RWPE1 (cell line): ENCODE results near the gene ASPG.
A peak's percentile ranks its signal among the peaks of the same experiment; 100 is the strongest.

Source experiments
- CTCF ChIA-PET: fragments of 350-600 bp; sonication (Branson Sonifier 250); formaldehyde crosslinking; extraction: SDS; loops from one replicate; lab custom pipeline; 2021; lab: Yijun Ruan, JAX
- POLR2A ChIA-PET: fragments of 400-600 bp; formaldehyde crosslinking; extraction: SDS; loops from one replicate; lab custom pipeline; 2020; ENCODE audit warnings: antibody characterized with exemption; ENCODE audit not compliant: low non-redundant PET; lab: Yijun Ruan, JAX
- DNase-seq: peaks from one replicate; pipeline ENCODE4 v3.0.0; 2012; ENCODE audit warnings: low spot score
- H3K27ac ChIP-seq: fragments of 450-650 bp; 2 replicates; pipeline ENCODE4 v1.5.1; 2017
- TF ChIP-seq, protein P1 (sequence below): fragments of 450-650 bp; conservative IDR thresholded peaks from 2 replicates; pipeline ENCODE4 v1.5.1; 2017; ENCODE audit warnings: low read depth, mild to moderate bottlenecking

The ASPG gene

GRCh38 chr14:104115131-104115600 lies 29.7 kb downstream of the ASPG start:
- POLR2A ChIA-PET = interaction anchor here (1.1 kb wide), 1 partner anchor 9 kb away, joined by 3 read pairs; no protein-coding TSS in a partner anchor
- CTCF ChIA-PET = interaction anchor here (0.7 to 1.7 kb wide), 4 partner anchors 9 to 439 kb away, joined by 3 to 7 read pairs (median 4); no protein-coding TSS in a partner anchor
- no peak for DNase-seq
- H3K27ac ChIP-seq = peak overlapping the region; percentile 15; the same call in 1 of the 2 replicates
- TF ChIP-seq, protein P1, sequence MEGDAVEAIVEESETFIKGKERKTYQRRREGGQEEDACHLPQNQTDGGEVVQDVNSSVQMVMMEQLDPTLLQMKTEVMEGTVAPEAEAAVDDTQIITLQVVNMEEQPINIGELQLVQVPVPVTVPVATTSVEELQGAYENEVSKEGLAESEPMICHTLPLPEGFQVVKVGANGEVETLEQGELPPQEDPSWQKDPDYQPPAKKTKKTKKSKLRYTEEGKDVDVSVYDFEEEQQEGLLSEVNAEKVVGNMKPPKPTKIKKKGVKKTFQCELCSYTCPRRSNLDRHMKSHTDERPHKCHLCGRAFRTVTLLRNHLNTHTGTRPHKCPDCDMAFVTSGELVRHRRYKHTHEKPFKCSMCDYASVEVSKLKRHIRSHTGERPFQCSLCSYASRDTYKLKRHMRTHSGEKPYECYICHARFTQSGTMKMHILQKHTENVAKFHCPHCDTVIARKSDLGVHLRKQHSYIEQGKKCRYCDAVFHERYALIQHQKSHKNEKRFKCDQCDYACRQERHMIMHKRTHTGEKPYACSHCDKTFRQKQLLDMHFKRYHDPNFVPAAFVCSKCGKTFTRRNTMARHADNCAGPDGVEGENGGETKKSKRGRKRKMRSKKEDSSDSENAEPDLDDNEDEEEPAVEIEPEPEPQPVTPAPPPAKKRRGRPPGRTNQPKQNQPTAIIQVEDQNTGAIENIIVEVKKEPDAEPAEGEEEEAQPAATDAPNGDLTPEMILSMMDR = no peak

GRCh38 chr14:104115691-104116287 lies 30.3 kb downstream of the ASPG start:
- TF ChIP-seq, protein P1 = no peak
- no peak for DNase-seq
- ChIA-PET POLR2A (interaction anchor here (1.1 kb wide), 1 partner anchor 10 kb away, joined by 3 read pairs; no protein-coding TSS in a partner anchor), CTCF (interaction anchor here (0.6 to 1.7 kb wide), 6 partner anchors 10 to 438 kb away, joined by 3 to 7 read pairs (median 3); no protein-coding TSS in a partner anchor)
- H3K27ac ChIP-seq = peak overlapping the region; percentile 8; the same call in 1 of the 2 replicates

DNA sequence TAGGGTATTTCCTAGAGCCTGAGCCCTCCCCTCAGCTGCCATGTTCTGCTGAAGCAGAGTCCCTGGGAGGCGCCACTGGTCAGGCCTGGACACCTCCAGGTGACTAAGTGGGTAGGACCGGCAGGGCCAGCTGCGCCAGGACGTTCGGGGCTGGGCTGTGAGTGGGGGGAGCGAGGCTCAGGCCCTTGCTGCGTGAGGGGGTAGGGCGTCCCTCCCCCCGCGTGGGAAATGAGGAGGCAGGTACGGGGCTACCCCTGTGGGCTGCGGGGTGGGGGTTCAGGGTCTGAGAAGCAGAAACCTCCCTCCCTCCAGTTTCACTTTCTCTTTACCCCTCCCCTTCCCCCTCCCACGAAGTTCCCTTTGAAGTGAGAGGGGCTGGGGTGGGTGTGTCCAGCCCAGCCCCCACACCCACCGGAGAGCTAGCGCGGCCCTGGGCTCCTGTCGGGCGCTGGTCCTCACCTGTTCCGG lies 30.8 kb downstream of the ASPG start:
- TF ChIP-seq, protein P1 = no peak
- DNase-seq = no peak
- peak overlapping the region; percentile 8; the same call in 1 of the 2 replicates for H3K27ac ChIP-seq
- CTCF ChIA-PET = interaction anchor here (0.6 to 1.7 kb wide), 5 partner anchors 10 to 36 kb away, joined by 3 to 5 read pairs (median 3); no protein-coding TSS in a partner anchor
- POLR2A ChIA-PET = no interaction called here

DNA sequence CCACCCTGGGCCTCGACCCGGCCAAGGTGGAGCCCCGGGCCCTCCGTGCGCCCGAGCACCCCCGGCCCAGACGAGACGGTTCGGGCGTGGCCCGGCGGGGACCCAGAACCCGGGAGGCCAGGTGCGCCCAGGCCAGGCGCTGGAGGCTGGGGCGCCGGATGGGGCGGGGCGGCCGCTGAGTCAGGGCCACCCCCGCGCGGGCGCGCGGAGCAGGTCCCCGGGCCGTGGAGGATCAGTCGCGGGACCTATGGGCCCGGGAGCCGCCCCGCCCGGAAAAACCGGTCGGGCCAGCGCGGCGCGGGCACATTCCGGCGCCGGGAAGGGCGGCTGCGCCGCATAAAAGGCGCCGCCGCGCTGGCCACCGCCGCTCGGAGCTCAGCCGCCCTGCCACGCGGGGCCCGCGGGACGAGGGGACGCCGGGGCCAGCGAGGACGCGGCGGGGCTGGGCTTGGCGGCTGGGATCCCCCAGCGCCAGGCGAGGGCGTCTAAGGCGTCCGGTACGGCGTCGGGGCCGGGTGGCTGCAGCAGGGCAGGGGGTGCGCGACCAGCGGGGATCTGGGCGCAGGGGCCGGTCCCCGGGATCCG lies 31.3 kb downstream of the ASPG start:
- ChIA-PET POLR2A (interaction anchor here (0.6 kb wide), 1 partner anchor 519 kb away, joined by 5 read pairs; no protein-coding TSS in a partner anchor), CTCF (interaction anchor here (0.7 to 1.0 kb wide), 3 partner anchors 20 to 37 kb away, joined by 3 to 5 read pairs (median 4); no protein-coding TSS in a partner anchor)
- H3K27ac ChIP-seq = peak overlapping the region; percentile 8; the same call in 1 of the 2 replicates
- TF ChIP-seq, protein P1 = no peak
- peak; percentile 77 for DNase-seq

GRCh38 chr14:104117341-104118005 lies 32.0 kb downstream of the ASPG start:
- DNase-seq = no peak
- H3K27ac ChIP-seq = no peak overlapping the region; the same call in 1 of the 2 replicates
- TF ChIP-seq, protein P1 = no peak
- ChIA-PET CTCF (interaction anchor here (0.9 kb wide), 1 partner anchor 21 kb away, joined by 4 read pairs; no protein-coding TSS in a partner anchor), POLR2A (interaction anchor here (0.6 kb wide), 3 partner anchors 18 to 519 kb away, joined by 3 to 5 read pairs (median 4); no protein-coding TSS in a partner anchor)
